ENCODE results near the gene PARP15.

Gene PARP15

GRCh38 chr3:122576174-122576940 lies 1.1 kb upstream of the PARP15 start:
- DNase-seq, result no peak

GRCh38 chr3:122578069-122578740 lies 755 bp downstream of the PARP15 start:
- no peak for DNase-seq

GRCh38 chr3:122580470-122580869 lies 3.0 kb downstream of the PARP15 start:
- DNase-seq, result no peak

- no peak for DNase-seq
Observed at GRCh38 chr3:122581622-122582021, 4.2 kb downstream of the PARP15 start.

- no peak for DNase-seq
Observed at GRCh38 chr3:122582390-122582789, 4.9 kb downstream of the PARP15 start.

GRCh38 chr3:122586098-122586497 lies 8.6 kb downstream of the PARP15 start:
- no peak for DNase-seq

- no peak for DNase-seq
Observed at GRCh38 chr3:122586773-122587485, 9.5 kb downstream of the PARP15 start.

- DNase-seq, result no peak
Observed at GRCh38 chr3:122587572-122587971, 10.1 kb downstream of the PARP15 start.

GRCh38 chr3:122589297-122589696 lies 11.8 kb downstream of the PARP15 start:
- DNase-seq, result no peak

GRCh38 chr3:122590610-122591009 lies 13.2 kb downstream of the PARP15 start:
- no peak for DNase-seq

- no peak for DNase-seq
Observed at GRCh38 chr3:122594025-122594424, 16.6 kb downstream of the PARP15 start.

- DNase-seq, result no peak
Observed at GRCh38 chr3:122598151-122598550, 20.7 kb downstream of the PARP15 start.

- no peak for DNase-seq
Observed at GRCh38 chr3:122598556-122598955, 21.1 kb downstream of the PARP15 start.

- no peak for DNase-seq
Observed at GRCh38 chr3:122602011-122602710, 24.7 kb downstream of the PARP15 start.

- DNase-seq, result no peak
Observed at GRCh38 chr3:122603056-122603455, 25.6 kb downstream of the PARP15 start.

GRCh38 chr3:122606330-122606729 lies 28.9 kb downstream of the PARP15 start:
- no peak for DNase-seq

GRCh38 chr3:122608916-122609315 lies 31.5 kb downstream of the PARP15 start:
- DNase-seq, result no peak

- DNase-seq, result peak; percentile 83
Observed at GRCh38 chr3:122609798-122610559, 32.5 kb downstream of the PARP15 start.

GRCh38 chr3:122612696-122613095 lies 35.2 kb downstream of the PARP15 start:
- DNase-seq, result no peak

- DNase-seq, result no peak
Observed at GRCh38 chr3:122615303-122615702, 37.9 kb downstream of the PARP15 start.

GRCh38 chr3:122618614-122619013 lies 41.2 kb downstream of the PARP15 start:
- DNase-seq, result no peak

GRCh38 chr3:122619040-122619439 lies 41.6 kb downstream of the PARP15 start:
- DNase-seq, result no peak
